GM12878 (cell line): ENCODE data around the gene PTMA. TPM values are rescaled to one million over a fixed set of nuclear protein-coding genes. Genes with fewer than 3 reads are reported as not detected.

ENCODE experiments used
- BACH1 ChIP-seq: fragments of 450-650 bp; IDR thresholded peaks from 2 replicates; pipeline ENCODE4 v1.6.1; 2017; ENCODE audit warnings: mild to moderate bottlenecking, borderline replicate concordance
- CHD1 ChIP-seq: IDR thresholded peaks from 2 replicates; pipeline ENCODE4 v1.6.1; 2012; ENCODE audit warnings: low read depth, low read length, improper control_type of control experiment
- GATAD2B ChIP-seq: fragments of 450-650 bp; conservative IDR thresholded peaks from 2 replicates; pipeline ENCODE4 v1.6.1; 2017; ENCODE audit warnings: low read depth, mild to moderate bottlenecking, moderate library complexity
- HDGF ChIP-seq: fragments of 450-650 bp; IDR thresholded peaks from 2 replicates; pipeline ENCODE4 v1.6.1; 2016; ENCODE audit warnings: antibody characterized with exemption
- IKZF1 ChIP-seq: fragments of 450-650 bp; conservative IDR thresholded peaks from 2 replicates; pipeline ENCODE4 v1.6.1; 2017; ENCODE audit warnings: antibody characterized with exemption, mild to moderate bottlenecking
- MEF2A ChIP-seq: IDR thresholded peaks from 2 replicates; pipeline ENCODE4 v1.6.1; 2011; ENCODE audit warnings: low read depth, mild to moderate bottlenecking, low read length, moderate library complexity; ENCODE audit not compliant: insufficient read depth
- MEF2B ChIP-seq: fragments of 450-650 bp; IDR thresholded peaks from 2 replicates; pipeline ENCODE4 v1.6.1; 2018; ENCODE audit warnings: mild to moderate bottlenecking, moderate library complexity; ENCODE audit not compliant: partially characterized antibody, poor library complexity, severe bottlenecking
- NFIC ChIP-seq: IDR thresholded peaks from 2 replicates; pipeline ENCODE4 v1.6.1; 2012; ENCODE audit warnings: low read depth, mild to moderate bottlenecking, inconsistent platforms, low read length, moderate library complexity
- NFXL1 ChIP-seq: fragments of 450-650 bp; IDR thresholded peaks from 2 replicates; pipeline ENCODE4 v1.6.1; 2017; ENCODE audit warnings: antibody characterized with exemption, mild to moderate bottlenecking, borderline replicate concordance
- NR2C1 ChIP-seq: fragments of 450-650 bp; IDR thresholded peaks from 2 replicates; pipeline ENCODE4 v1.6.1; 2017; ENCODE audit warnings: antibody characterized with exemption, mild to moderate bottlenecking, moderate library complexity
- POLR2A ChIP-seq: IDR thresholded peaks from 2 replicates; pipeline ENCODE4 v1.6.1; 2011; ENCODE audit warnings: low read depth, mild to moderate bottlenecking, low read length
- RAD21 ChIP-seq: IDR thresholded peaks from 2 replicates; pipeline ENCODE4 v1.6.1; 2011; ENCODE audit warnings: mild to moderate bottlenecking, low read depth, low read length, moderate library complexity; ENCODE audit not compliant: insufficient read depth
- RELA ChIP-seq: fragments of 450-650 bp; IDR thresholded peaks from 2 replicates; pipeline ENCODE4 v1.8.0; 2014; ENCODE audit warnings: borderline replicate concordance; ENCODE audit not compliant: partially characterized antibody
- RFX5 ChIP-seq: IDR thresholded peaks from 2 replicates; pipeline ENCODE4 v1.6.1; 2011; ENCODE audit warnings: low read depth, low read length, improper control_type of control experiment
- RUNX3 ChIP-seq: IDR thresholded peaks from 2 replicates; pipeline ENCODE4 v1.6.1; 2012; ENCODE audit warnings: low read length, inconsistent platforms
- SPI1 ChIP-seq: IDR thresholded peaks from 2 replicates; pipeline ENCODE4 v1.6.1; 2011; ENCODE audit warnings: low read depth, mild to moderate bottlenecking, low read length, moderate library complexity, borderline replicate concordance; ENCODE audit not compliant: insufficient read depth
- SREBF2 ChIP-seq: IDR thresholded peaks from 2 replicates; pipeline ENCODE4 v1.6.1; 2012; ENCODE audit warnings: mild to moderate bottlenecking, low read length
- STAT3 ChIP-seq: IDR thresholded peaks from 2 replicates; pipeline ENCODE4 v1.6.1; 2011; ENCODE audit warnings: low read depth, low read length, improper control_type of control experiment
- TAF1 ChIP-seq: IDR thresholded peaks from 2 replicates; pipeline ENCODE4 v1.6.1; 2011; ENCODE audit warnings: mild to moderate bottlenecking, low read depth, low read length, borderline replicate concordance
- TCF12 ChIP-seq: IDR thresholded peaks from 2 replicates; pipeline ENCODE4 v1.6.1; 2011; ENCODE audit warnings: low read depth, mild to moderate bottlenecking, low read length
- TCF3 ChIP-seq: IDR thresholded peaks from 2 replicates; pipeline ENCODE4 v1.6.1; 2012; ENCODE audit warnings: low read depth, mild to moderate bottlenecking, low read length, borderline replicate concordance; ENCODE audit not compliant: insufficient read depth
- ZBED1 ChIP-seq: IDR thresholded peaks from 2 replicates; pipeline ENCODE4 v1.6.1; 2016; ENCODE audit warnings: borderline replicate concordance
- ZNF24 ChIP-seq: fragments of 450-650 bp; IDR thresholded peaks from 2 replicates; pipeline ENCODE4 v1.6.1; 2017; ENCODE audit warnings: antibody characterized with exemption, mild to moderate bottlenecking
- ZNF274 ChIP-seq: IDR thresholded peaks from one replicate; pipeline ENCODE4 v1.8.0; 2011; ENCODE audit not compliant: insufficient read length, insufficient read depth
- ZSCAN29 ChIP-seq: fragments of 450-650 bp; IDR thresholded peaks from 2 replicates; pipeline ENCODE4 v1.6.1; 2017; ENCODE audit warnings: mild to moderate bottlenecking, moderate library complexity
- polyA plus RNA-seq, 11 experiments: library from polyadenylated mRNA; depleted of rRNA in 4 of 11; unstranded in 6 of 11; stranded (reverse) in 5 of 11; fragments of >200 nt; fragmentation: Nextera tagmentation in 4 of 11; fragmentation: Illumina TruSeq in 1 of 11; extraction: Ambion mirVana in 4 of 11; extraction: Trizol in 1 of 11; gene quantifications; 1 replicate in 1 of 11; 2 replicates in 10 of 11; pipeline versions ENCODE4 v1.2.1 to v1.2.3, GENCODE V29; 2011 to 2016; ENCODE audit warnings: inconsistent platforms in 2 of 11, missing spikeins in 2 of 11, low read depth in 1 of 11
- total RNA-seq, 4 experiments: library from RNA; depleted of rRNA in 3 of 4; stranded (reverse); fragments of >200 nt in 3 of 4; fragmentation: Illumina TruSeq in 1 of 4; extraction: Trizol in 1 of 4; gene quantifications; 2 replicates each; pipeline versions ENCODE4 v1.2.1 to v1.2.3, GENCODE V29; 2013 to 2021
- TF ChIP-seq, protein P1 (sequence below): fragments of 450-650 bp; formaldehyde crosslinking; IDR thresholded peaks from 2 replicates; pipeline ENCODE4 v1.4.0; 2020; ENCODE audit warnings: mild to moderate bottlenecking, moderate library complexity
- TF ChIP-seq, protein P2 (sequence below): IDR thresholded peaks from 2 replicates; pipeline ENCODE4 v1.6.1; 2012; ENCODE audit warnings: low read depth, low read length, improper control_type of control experiment
- TF ChIP-seq, protein P3 (sequence below): IDR thresholded peaks from 2 replicates; pipeline ENCODE4 v1.6.1; 2011; ENCODE audit warnings: borderline replicate concordance, low read depth, mild to moderate bottlenecking, moderate library complexity, mixed read lengths, low read length; ENCODE audit not compliant: insufficient read depth; ENCODE audit errors: extremely low read length

PTMA gene
- total and polyA plus RNA-seq, 10 of the 15 experiments (the other 5 are each of a cell fraction or from before 2014, with no cell fraction given), result 1,144 to 5,018 (median 3,464) TPM

DNA sequence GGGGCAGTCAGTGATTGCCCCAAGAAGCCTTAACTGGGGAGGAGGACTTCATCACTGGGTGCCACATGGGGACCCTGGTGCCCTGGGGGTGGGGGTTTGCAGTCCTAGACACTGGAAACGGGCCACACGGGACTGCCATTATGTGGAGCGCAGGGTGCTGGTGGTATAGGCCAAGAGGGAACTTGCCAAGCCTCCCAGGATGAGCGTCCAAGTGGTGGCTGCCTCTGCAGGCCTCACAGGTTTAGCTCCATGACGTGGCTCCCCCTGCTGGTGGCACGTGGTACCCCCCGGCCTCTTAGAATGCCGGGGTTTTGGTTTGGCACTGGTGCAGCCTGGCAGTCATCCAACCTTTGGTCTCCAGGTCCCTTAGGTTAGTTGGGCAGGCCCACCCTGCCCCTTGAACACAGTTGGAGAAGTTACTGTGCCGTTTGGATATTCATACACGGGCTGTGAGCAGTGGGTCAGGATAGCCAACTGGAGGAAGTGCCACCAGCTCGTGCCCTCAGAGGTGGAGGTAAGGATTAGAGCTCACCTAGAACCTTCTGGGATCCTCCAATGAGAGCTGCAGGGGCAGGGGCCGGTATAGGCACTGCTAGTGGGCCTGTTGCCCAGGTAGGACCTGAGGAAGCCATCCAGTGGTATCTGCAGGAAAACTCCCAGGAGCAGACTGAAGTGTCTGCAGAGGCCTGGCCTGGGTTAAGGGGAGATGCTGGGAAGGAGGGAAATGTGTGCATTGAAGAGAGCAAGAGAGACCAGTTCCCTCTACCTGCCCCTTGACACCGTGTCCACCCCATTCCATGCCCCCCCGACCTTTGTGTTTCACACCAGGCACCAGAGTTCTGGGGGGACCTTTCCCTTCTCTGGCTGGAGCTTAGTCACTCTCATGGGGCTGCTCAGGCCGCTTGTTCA, 5.7 kb downstream of the PTMA start (continued):
- TF ChIP-seq, protein P1, sequence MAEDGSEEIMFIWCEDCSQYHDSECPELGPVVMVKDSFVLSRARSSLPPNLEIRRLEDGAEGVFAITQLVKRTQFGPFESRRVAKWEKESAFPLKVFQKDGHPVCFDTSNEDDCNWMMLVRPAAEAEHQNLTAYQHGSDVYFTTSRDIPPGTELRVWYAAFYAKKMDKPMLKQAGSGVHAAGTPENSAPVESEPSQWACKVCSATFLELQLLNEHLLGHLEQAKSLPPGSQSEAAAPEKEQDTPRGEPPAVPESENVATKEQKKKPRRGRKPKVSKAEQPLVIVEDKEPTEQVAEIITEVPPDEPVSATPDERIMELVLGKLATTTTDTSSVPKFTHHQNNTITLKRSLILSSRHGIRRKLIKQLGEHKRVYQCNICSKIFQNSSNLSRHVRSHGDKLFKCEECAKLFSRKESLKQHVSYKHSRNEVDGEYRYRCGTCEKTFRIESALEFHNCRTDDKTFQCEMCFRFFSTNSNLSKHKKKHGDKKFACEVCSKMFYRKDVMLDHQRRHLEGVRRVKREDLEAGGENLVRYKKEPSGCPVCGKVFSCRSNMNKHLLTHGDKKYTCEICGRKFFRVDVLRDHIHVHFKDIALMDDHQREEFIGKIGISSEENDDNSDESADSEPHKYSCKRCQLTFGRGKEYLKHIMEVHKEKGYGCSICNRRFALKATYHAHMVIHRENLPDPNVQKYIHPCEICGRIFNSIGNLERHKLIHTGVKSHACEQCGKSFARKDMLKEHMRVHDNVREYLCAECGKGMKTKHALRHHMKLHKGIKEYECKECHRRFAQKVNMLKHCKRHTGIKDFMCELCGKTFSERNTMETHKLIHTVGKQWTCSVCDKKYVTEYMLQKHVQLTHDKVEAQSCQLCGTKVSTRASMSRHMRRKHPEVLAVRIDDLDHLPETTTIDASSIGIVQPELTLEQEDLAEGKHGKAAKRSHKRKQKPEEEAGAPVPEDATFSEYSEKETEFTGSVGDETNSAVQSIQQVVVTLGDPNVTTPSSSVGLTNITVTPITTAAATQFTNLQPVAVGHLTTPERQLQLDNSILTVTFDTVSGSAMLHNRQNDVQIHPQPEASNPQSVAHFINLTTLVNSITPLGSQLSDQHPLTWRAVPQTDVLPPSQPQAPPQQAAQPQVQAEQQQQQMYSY (CRISPR knock-in tag), result peak; percentile 19; the same call in 1 of the 2 replicates
- TF ChIP-seq RUNX3 (no peak), MEF2B (no peak), HDGF (peak; percentile 97), ZNF274 (no peak), SPI1 (peak; percentile 19; the same call in 1 of the 2 replicates), STAT3 (no peak), BACH1 (peak; percentile 98), ZNF24 (peak; percentile 73), ZBED1 (peak; percentile 77), IKZF1 (peak; percentile 67), NR2C1 (no peak), RAD21 (peak; percentile 49), POLR2A (no peak), TAF1 (no peak; the same call in 1 of the 2 replicates), CHD1 (no peak), TCF3 (peak; percentile 13; the same call in 1 of the 2 replicates), MEF2A (0 out of 2 replicates have a peak, but pooled peaks have one; percentile 40), GATAD2B (peak; percentile 71), NFXL1 (peak; percentile 58; the same call in 1 of the 2 replicates), RFX5 (no peak), ZSCAN29 (no peak), NFIC (no peak), TCF12 (0 out of 2 replicates have a peak, but pooled peaks have one; percentile 48), SREBF2 (no peak), RELA (no peak)
- TF ChIP-seq, protein P2, sequence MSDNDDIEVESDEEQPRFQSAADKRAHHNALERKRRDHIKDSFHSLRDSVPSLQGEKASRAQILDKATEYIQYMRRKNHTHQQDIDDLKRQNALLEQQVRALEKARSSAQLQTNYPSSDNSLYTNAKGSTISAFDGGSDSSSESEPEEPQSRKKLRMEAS, result peak; percentile 58; the same call in 1 of the 2 replicates
- TF ChIP-seq, protein P3, sequence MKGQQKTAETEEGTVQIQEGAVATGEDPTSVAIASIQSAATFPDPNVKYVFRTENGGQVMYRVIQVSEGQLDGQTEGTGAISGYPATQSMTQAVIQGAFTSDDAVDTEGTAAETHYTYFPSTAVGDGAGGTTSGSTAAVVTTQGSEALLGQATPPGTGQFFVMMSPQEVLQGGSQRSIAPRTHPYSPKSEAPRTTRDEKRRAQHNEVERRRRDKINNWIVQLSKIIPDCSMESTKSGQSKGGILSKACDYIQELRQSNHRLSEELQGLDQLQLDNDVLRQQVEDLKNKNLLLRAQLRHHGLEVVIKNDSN, result no peak
